Measurements from ENCODE around the gene PDK2. TPM values are rescaled to one million over a fixed set of nuclear protein-coding genes. Genes with fewer than 3 reads are reported as not detected.

Gene PDK2
- total and polyA plus RNA-seq, 2 of the 4 experiments (the other 2 are of a cell fraction) = 26.7 to 104 TPM

- Histone ChIP-seq H3K4me1 (ENCODE audit: control insufficient read depth, insufficient read depth, low read length) (peaks cover 5% of the 10 kb centered on the region; the same call in 1 of the 2 replicates), H2BK120ac (ENCODE audit: low read depth, low read length) (no peak overlapping the region), H3K56ac (ENCODE audit: extremely low read depth, insufficient read depth, low read length) (no peak overlapping the region), H3K9me1 (ENCODE audit: insufficient read depth, low read length) (no peaks in the 10 kb centered on the region), H3K9ac (ENCODE audit: low read depth, low read length) (no peak overlapping the region), H4K20me1 (ENCODE audit: insufficient read depth, low read length) (peaks cover 6% of the 10 kb centered on the region), H3K23ac (ENCODE audit: low read depth, low read length) (no peak overlapping the region), H2BK5ac (ENCODE audit: low read depth, low read length, poor library complexity, severe bottlenecking) (no peak overlapping the region), H2AK5ac (ENCODE audit: low read depth, low read length) (no peak overlapping the region), H3K18ac (ENCODE audit: low read depth, low read length) (no peak overlapping the region), H4K5ac (ENCODE audit: low read depth, low read length) (no peak overlapping the region), H3K36me3 (ENCODE audit: control insufficient read depth, insufficient read depth, low read length) (peaks cover 18% of the 10 kb centered on the region), H3K4me2 (ENCODE audit: low read depth, low read length) (no peak overlapping the region), H3K4ac (ENCODE audit: low read depth, low read length) (no peak overlapping the region), H2AK9ac (replicated peaks; ENCODE audit: low read depth, low read length, poor library complexity) (no peak overlapping the region), H2AFZ (replicated peaks; ENCODE audit: low read length, poor library complexity) (no peak overlapping the region), H3K79me1 (ENCODE audit: low read depth in 1 of 2, low read length in 2 of 2) (peaks cover 6 to 18% of the 10 kb centered on the region in 2 experiments; a peak in 3 of 4 replicates), H3K27me3 (ENCODE audit: control insufficient read depth, insufficient read depth, low read length) (no peaks in the 10 kb centered on the region), H2BK20ac (ENCODE audit: low read depth, low read length) (no peak overlapping the region), H3K9me3 (ENCODE audit: control insufficient read depth, insufficient read depth, low read length) (no peaks in the 10 kb centered on the region), H4K91ac (ENCODE audit: insufficient read depth, low read depth, low read length) (no peak overlapping the region), H3K4me3 (ENCODE audit: insufficient read depth, low read depth, low read length) (no peak overlapping the region), H4K8ac (ENCODE audit: low read depth in 2 of 2, low read length in 2 of 2) (no peak overlapping the region), H3K27ac (ENCODE audit: insufficient read depth, low read length) (no peak overlapping the region), H3K14ac (replicated peaks; ENCODE audit: low read depth, low read length) (no peak overlapping the region), H2BK15ac (ENCODE audit: low read depth, low read length) (no peak overlapping the region)
- BruUV-seq (replicated peaks) = no TSS peak
- ChIA-PET POLR2A (ENCODE audit: unreplicated experiment) (interaction anchor here (0.5 to 0.6 kb wide), 2 partner anchors 35 to 207 kb away, joined by 3 to 4 read pairs; no protein-coding TSS in a partner anchor), CTCF (interaction anchor here (0.6 kb wide), 1 partner anchor 201 kb away, joined by 3 read pairs; no protein-coding TSS in a partner anchor)
- WGBS, 2 experiments (ENCODE audit: extremely low coverage in 2 of 2, insufficient read length in 1 of 2) = 85% methylated on average over 4 of the region's 15 CpGs; no CpG with 5 or more reads in 1 of the 2 experiments
- intact Hi-C loops (cut with micrococcal nuclease) (no loop called here), in situ Hi-C loops (cut with MboI; ENCODE audit: low sequenced_read_pairs) (loop anchor here (5.0 kb wide), 1 partner anchor 206 kb away; no protein-coding TSS in a partner anchor), dilution Hi-C loops (cut with HindIII; ENCODE audit: low sequenced_read_pairs, unreplicated experiment) (no loop called here)
- ATAC-seq (ENCODE audit: low read depth) (no peak), DNase-seq (no peak)
- no peak for TF ChIP-seq RCOR1 (IDR thresholded peaks at IDR 0.05; ENCODE audit: insufficient replicate concordance, low read length)
- no peak for TF ChIP-seq MXI1 (IDR thresholded peaks at IDR 0.05; ENCODE audit: borderline replicate concordance, low read depth, low read length)
Observed at GRCh38 chr17:50090971-50091917, 3.9 kb upstream of the PDK2 start.
